Prostate gland (tissue), 2 donors: ENCODE data around the gene CHID1. TPM values are rescaled to one million over a fixed set of nuclear protein-coding genes. Genes with fewer than 3 reads are reported as not detected.

Experiments
- DNase-seq: peaks from one replicate; pipeline ENCODE4 v3.0.0-alpha.2; 2019; ENCODE audit warnings: low spot score
- H3K27ac ChIP-seq, 2 donors: fragments of 200-600 bp; sonication (generic); 2 replicates each; pipeline ENCODE4 v1.5.1; 2017 to 2019
- H3K27me3 ChIP-seq: fragments of 200-600 bp; sonication (generic); replicated peaks from 2 replicates; pipeline ENCODE4 v1.5.1; 2019; ENCODE audit not compliant: insufficient read depth
- H3K36me3 ChIP-seq, 2 donors: fragments of 200-600 bp; sonication (generic); 1 replicate in 1 of 2; 2 replicates in 1 of 2; pipeline versions ENCODE4 v1.5.1 to v1.8.1; 2017 to 2019
- H3K4me1 ChIP-seq: fragments of 200-600 bp; sonication (generic); replicated peaks from 2 replicates; pipeline ENCODE4 v1.5.1; 2019
- H3K4me3 ChIP-seq, 2 donors: fragments of 200-600 bp; sonication (generic); 2 replicates each; pipeline ENCODE4 v1.5.1; 2017 to 2019
- H3K9me3 ChIP-seq: fragments of 200-600 bp; sonication (generic); 2 replicates; pipeline ENCODE4 v1.5.1; 2017
- CTCF ChIP-seq, 4 experiments: fragments of 200-600 bp in 2 of 4; fragments of 450-650 bp in 2 of 4; sonication (generic) in 2 of 4; IDR thresholded peaks; 1 replicate in 3 of 4; 2 replicates in 1 of 4; pipeline ENCODE4 v1.5.1; 2016 to 2019; ENCODE audit warnings: antibody characterized with exemption in 4 of 4, mild to moderate bottlenecking in 2 of 4, moderate library complexity in 2 of 4
- POLR2A ChIP-seq: fragments of 450-650 bp; IDR thresholded peaks from one replicate; pipeline ENCODE4 v1.6.1; 2016; ENCODE audit warnings: antibody characterized with exemption, mild to moderate bottlenecking
- POLR2AphosphoS5 ChIP-seq: sonication (generic); formaldehyde crosslinking; IDR thresholded peaks from one replicate; pipeline ENCODE4 v1.6.1; 2017; ENCODE audit warnings: antibody characterized with exemption
- WGBS: methylation state at CpG from one replicate; pipeline ENCODE4 v1.1.5; 2018; 5-methylcytosine and 5-hydroxymethylcytosine counted together
- intact Hi-C: fragments of 100-400 bp; cut with DNase I; formaldehyde crosslinking; loops from one replicate; pipeline ENCODE4 v1.14.2; 2022
- total RNA-seq, 2 donors: library from RNA; depleted of rRNA; stranded (reverse); fragments of >200 nt; gene quantifications; one replicate each; pipeline ENCODE4 v1.1.0, GENCODE V29; 2016

Gene CHID1
- total RNA-seq, 2 donors from 2014 or later, result 107 to 145 TPM

- intact Hi-C loops, result no loop called here
- Histone ChIP-seq H3K9me3 (no peaks in the 10 kb centered on the region), H3K27me3 (no peaks in the 10 kb centered on the region), H3K27ac (no peak overlapping the region), H3K36me3 (no peaks in the 10 kb centered on the region), H3K4me3 (no peak overlapping the region), H3K4me1 (peaks cover 3% of the 10 kb centered on the region)
- no peak for DNase-seq
- TF ChIP-seq CTCF (IDR thresholded peaks at IDR 0.05) (no peak), POLR2AphosphoS5 (no peak), POLR2A (no peak)
- 70% methylated on average over 18 of the region's 18 CpGs for WGBS
Observed at GRCh38 chr11:952406-953385, 42.1 kb upstream of the CHID1 start.

- H3K27me3 ChIP-seq, result no peaks in the 10 kb centered on the region
- H3K36me3 ChIP-seq, result no peaks in the 10 kb centered on the region
- intact Hi-C loops, result no loop called here
- no peaks in the 10 kb centered on the region for H3K9me3 ChIP-seq
- H3K4me1 ChIP-seq, result peaks cover 3% of the 10 kb centered on the region
- WGBS, result 91% methylated on average over 9 of the region's 9 CpGs
- H3K27ac ChIP-seq, result no peak overlapping the region
- no peak overlapping the region for H3K4me3 ChIP-seq
- DNase-seq, result no peak
- TF ChIP-seq CTCF (IDR thresholded peaks at IDR 0.05), result no peak
- TF ChIP-seq POLR2A, result no peak
- no peak for TF ChIP-seq POLR2AphosphoS5
Observed at GRCh38 chr11:951507-951906, 40.9 kb upstream of the CHID1 start.

- no peaks in the 10 kb centered on the region for H3K36me3 ChIP-seq
Observed at GRCh38 chr11:947744-948143, 37.1 kb upstream of the CHID1 start.

GRCh38 chr11:945986-946385, 35.4 kb upstream of the CHID1 start:
- Histone ChIP-seq H3K4me1 (no peaks in the 10 kb centered on the region), H3K4me3 (no peak overlapping the region), H3K27ac (no peak overlapping the region), H3K36me3 (no peaks in the 10 kb centered on the region), H3K9me3 (no peaks in the 10 kb centered on the region), H3K27me3 (no peaks in the 10 kb centered on the region)
- intact Hi-C loops, result no loop called here
- no peak for DNase-seq
- 62% methylated on average over 9 of the region's 9 CpGs for WGBS
- TF ChIP-seq POLR2AphosphoS5 (no peak), CTCF (IDR thresholded peaks at IDR 0.05) (no peak), POLR2A (no peak)

More at GRCh38 chr11:947744-948143, 37.1 kb upstream of the CHID1 start:
- H3K27me3 ChIP-seq, result no peaks in the 10 kb centered on the region
- no peak overlapping the region for H3K4me3 ChIP-seq
- H3K4me1 ChIP-seq, result no peaks in the 10 kb centered on the region
- intact Hi-C loops, result no loop called here
- H3K27ac ChIP-seq, result no peak overlapping the region
- no peaks in the 10 kb centered on the region for H3K9me3 ChIP-seq
- DNase-seq, result no peak
- TF ChIP-seq CTCF (IDR thresholded peaks at IDR 0.05) (no peak), POLR2AphosphoS5 (no peak), POLR2A (no peak)
- 76% methylated on average over 4 of the region's 4 CpGs for WGBS
